Measurements from ENCODE around the gene NLRP2B.

- TF ChIP-seq CTCF (IDR thresholded peaks at IDR 0.05) (no peak), POLR2A (IDR thresholded peaks at IDR 0.05) (no peak)
These were observed 1.2 kb downstream of the NLRP2B start for GRCh38 chrX:57678686-57679428.

Data from right lobe of liver (tissue), 4 donors.